ENCODE measurements around the gene PTH2. TPM values are rescaled to one million over a fixed set of nuclear protein-coding genes. Genes with fewer than 3 reads are reported as not detected.

PTH2 gene
- total RNA-seq, 4 donors from 2014 or later: not detected

GRCh38 chr19:49409441-49410029, 13.7 kb downstream of the PTH2 start:
- no peak for TF ChIP-seq CTCF (IDR thresholded peaks at IDR 0.05)
- H3K27me3 ChIP-seq: no peaks in the 10 kb centered on the region
- H3K9me3 ChIP-seq: no peaks in the 10 kb centered on the region
- no peaks in the 10 kb centered on the region for H3K4me1 ChIP-seq
- H3K27ac ChIP-seq: no peak overlapping the region
- no peaks in the 10 kb centered on the region for H3K36me3 ChIP-seq
- no peak overlapping the region for H3K4me3 ChIP-seq
- no peak for DNase-seq
- intact Hi-C loops (cut with DNase I; ENCODE audit: low total_unique reads): no loop called here

- TF ChIP-seq CTCF (IDR thresholded peaks at IDR 0.05): no peak
- no peak for TF ChIP-seq POLR2A (IDR thresholded peaks at IDR 0.05)
- intact Hi-C loops (cut with DNase I; ENCODE audit: low total_unique reads): no loop called here
- H3K36me3 ChIP-seq: no peaks in the 10 kb centered on the region
- no peak overlapping the region for H3K27ac ChIP-seq
- H3K9me3 ChIP-seq: no peaks in the 10 kb centered on the region
- no peak overlapping the region for H3K4me3 ChIP-seq
- no peaks in the 10 kb centered on the region for H3K27me3 ChIP-seq
- H3K4me1 ChIP-seq: no peaks in the 10 kb centered on the region
- no peak for DNase-seq
Measured at GRCh38 chr19:49408816-49409440, 14.3 kb downstream of the PTH2 start.

GRCh38 chr19:49407482-49408015, 15.7 kb downstream of the PTH2 start:
- TF ChIP-seq CTCF (IDR thresholded peaks at IDR 0.05) (no peak), POLR2A (IDR thresholded peaks at IDR 0.05) (no peak)
- intact Hi-C loops (cut with DNase I; ENCODE audit: low total_unique reads): no loop called here
- no peaks in the 10 kb centered on the region for H3K9me3 ChIP-seq
- no peak overlapping the region for H3K27ac ChIP-seq
- H3K4me1 ChIP-seq: no peaks in the 10 kb centered on the region
- H3K36me3 ChIP-seq: no peaks in the 10 kb centered on the region
- no peak for DNase-seq
- no peak overlapping the region for H3K4me3 ChIP-seq
- H3K27me3 ChIP-seq: no peaks in the 10 kb centered on the region

- intact Hi-C loops (cut with DNase I; ENCODE audit: low total_unique reads): no loop called here
- no peak for TF ChIP-seq CTCF (IDR thresholded peaks at IDR 0.05)
- TF ChIP-seq POLR2A (IDR thresholded peaks at IDR 0.05): no peak
- DNase-seq: no peak
Measured at GRCh38 chr19:49407079-49407478, 16.2 kb downstream of the PTH2 start.

GRCh38 chr19:49403404-49404187, 19.6 kb downstream of the PTH2 start:
- no peaks in the 10 kb centered on the region for H3K27me3 ChIP-seq
- no peak overlapping the region for H3K27ac ChIP-seq
- intact Hi-C loops (cut with DNase I; ENCODE audit: low total_unique reads): no loop called here
- no peaks in the 10 kb centered on the region for H3K4me1 ChIP-seq
- DNase-seq: no peak
- no peak for TF ChIP-seq CTCF (IDR thresholded peaks at IDR 0.05)
- TF ChIP-seq POLR2A (IDR thresholded peaks at IDR 0.05): no peak
- no peaks in the 10 kb centered on the region for H3K9me3 ChIP-seq
- no peak overlapping the region for H3K4me3 ChIP-seq
- H3K36me3 ChIP-seq: no peaks in the 10 kb centered on the region

More at GRCh38 chr19:49407079-49407478, 16.2 kb downstream of the PTH2 start:
- Histone ChIP-seq H3K4me3 (no peak overlapping the region), H3K4me1 (no peaks in the 10 kb centered on the region), H3K27ac (no peak overlapping the region), H3K27me3 (no peaks in the 10 kb centered on the region), H3K36me3 (no peaks in the 10 kb centered on the region), H3K9me3 (no peaks in the 10 kb centered on the region)

Data from uterus (tissue), 4 donors.